Middle frontal gyrus (tissue), 1 donor: ENCODE measurements around the gene CADM1.

ENCODE experiments used
- DNase-seq: peaks from one replicate; pipeline ENCODE4 v3.0.0-alpha.2; 2015; ENCODE audit warnings: low spot score; ENCODE audit errors: extremely low spot score

The CADM1 gene

DNA sequence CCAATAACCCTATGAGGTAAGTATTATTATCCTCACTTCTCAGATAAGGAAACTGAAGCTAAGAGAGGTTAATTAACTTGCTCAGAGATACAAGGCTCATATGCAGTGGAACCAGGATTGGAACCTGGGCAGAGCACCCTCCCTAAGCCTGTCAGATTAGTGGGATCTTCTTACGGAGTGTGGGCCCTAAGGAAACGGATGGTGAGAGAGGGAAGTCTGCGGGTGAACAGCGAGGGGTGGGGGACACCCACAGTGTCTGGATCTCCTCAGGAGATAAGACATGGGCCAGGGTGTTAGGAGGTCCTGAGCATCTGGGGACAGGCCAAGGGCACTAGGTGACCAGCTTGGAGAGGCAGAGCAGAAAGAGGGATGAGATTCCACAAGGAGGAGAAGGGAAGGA, 376.0 kb downstream of the CADM1 start:
- DNase-seq: no peak

- no peak for DNase-seq
Measured at GRCh38 chr11:115127790-115128189, 376.4 kb downstream of the CADM1 start.

- no peak for DNase-seq
Measured at GRCh38 chr11:115126515-115127208, 377.6 kb downstream of the CADM1 start.

- no peak for DNase-seq
Measured at GRCh38 chr11:115126092-115126491, 378.1 kb downstream of the CADM1 start.

- no peak for DNase-seq
Measured at GRCh38 chr11:115124786-115125185, 379.4 kb downstream of the CADM1 start.

DNA sequence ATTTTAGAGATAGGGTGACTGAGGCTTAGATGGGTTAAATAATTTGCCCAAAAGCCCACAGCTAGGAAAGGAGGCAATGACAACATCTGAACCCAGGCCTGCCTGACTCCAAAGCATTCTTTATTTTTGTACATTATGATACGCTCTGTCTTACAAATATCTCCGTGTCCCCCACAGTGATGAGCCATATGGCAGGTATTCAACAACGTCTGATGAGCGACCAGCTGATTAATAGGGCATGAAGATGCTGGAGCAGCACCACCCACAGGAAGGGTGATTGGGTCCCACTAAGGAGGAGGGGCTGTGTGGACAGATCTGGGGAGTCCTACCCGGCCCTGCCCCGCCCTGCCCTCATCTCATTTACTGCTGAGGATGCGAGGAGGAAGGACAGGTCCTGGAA, 380.6 kb downstream of the CADM1 start:
- no peak for DNase-seq

DNA sequence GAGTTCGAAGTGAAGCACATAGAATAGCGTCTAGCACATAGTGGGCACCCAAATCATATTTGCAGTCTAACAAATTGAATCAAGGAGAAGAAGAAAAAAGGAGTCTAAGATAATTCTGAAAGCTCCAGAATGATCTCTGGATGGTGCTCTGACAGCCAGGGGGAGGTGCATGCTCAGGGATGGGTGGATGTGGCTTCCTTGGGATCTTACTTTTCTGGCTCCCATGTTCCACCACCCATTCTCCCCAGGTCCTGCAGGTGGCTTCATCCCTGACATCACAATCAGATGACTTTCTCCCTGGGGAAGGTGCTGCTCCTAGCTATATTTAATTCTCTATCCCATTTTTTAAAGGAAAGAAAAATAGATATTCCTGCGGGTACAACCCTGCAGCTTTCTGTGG, 381.9 kb downstream of the CADM1 start:
- DNase-seq: no peak
